ENCODE data around the gene PUSL1.

GRCh38 chr1:1360506-1361169 lies 52.2 kb downstream of the PUSL1 start:
- TF ChIP-seq, protein P1, sequence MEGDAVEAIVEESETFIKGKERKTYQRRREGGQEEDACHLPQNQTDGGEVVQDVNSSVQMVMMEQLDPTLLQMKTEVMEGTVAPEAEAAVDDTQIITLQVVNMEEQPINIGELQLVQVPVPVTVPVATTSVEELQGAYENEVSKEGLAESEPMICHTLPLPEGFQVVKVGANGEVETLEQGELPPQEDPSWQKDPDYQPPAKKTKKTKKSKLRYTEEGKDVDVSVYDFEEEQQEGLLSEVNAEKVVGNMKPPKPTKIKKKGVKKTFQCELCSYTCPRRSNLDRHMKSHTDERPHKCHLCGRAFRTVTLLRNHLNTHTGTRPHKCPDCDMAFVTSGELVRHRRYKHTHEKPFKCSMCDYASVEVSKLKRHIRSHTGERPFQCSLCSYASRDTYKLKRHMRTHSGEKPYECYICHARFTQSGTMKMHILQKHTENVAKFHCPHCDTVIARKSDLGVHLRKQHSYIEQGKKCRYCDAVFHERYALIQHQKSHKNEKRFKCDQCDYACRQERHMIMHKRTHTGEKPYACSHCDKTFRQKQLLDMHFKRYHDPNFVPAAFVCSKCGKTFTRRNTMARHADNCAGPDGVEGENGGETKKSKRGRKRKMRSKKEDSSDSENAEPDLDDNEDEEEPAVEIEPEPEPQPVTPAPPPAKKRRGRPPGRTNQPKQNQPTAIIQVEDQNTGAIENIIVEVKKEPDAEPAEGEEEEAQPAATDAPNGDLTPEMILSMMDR (IDR thresholded peaks at IDR 0.05; ENCODE audit: low read depth, low read length, poor library complexity, severe bottlenecking): no peak
- TF ChIP-seq EZH2phosphoT487 (IDR thresholded peaks at IDR 0.05; ENCODE audit: borderline replicate concordance, low read length): no peak

Measured in DOHH2 (cell line).